GM10266 (cell line): ENCODE measurements around the gene C2CD3.

Source experiments
- DNase-seq: peaks from one replicate; pipeline ENCODE4 v3.0.0; 2012; ENCODE audit errors: extremely low spot score
- TF ChIP-seq, protein P1 (sequence below): IDR thresholded peaks from 2 replicates; pipeline ENCODE4 v1.5.1; 2012; ENCODE audit warnings: mild to moderate bottlenecking, low read depth; ENCODE audit not compliant: control insufficient read depth, insufficient read depth; ENCODE audit errors: missing control alignments

Gene C2CD3

DNA sequence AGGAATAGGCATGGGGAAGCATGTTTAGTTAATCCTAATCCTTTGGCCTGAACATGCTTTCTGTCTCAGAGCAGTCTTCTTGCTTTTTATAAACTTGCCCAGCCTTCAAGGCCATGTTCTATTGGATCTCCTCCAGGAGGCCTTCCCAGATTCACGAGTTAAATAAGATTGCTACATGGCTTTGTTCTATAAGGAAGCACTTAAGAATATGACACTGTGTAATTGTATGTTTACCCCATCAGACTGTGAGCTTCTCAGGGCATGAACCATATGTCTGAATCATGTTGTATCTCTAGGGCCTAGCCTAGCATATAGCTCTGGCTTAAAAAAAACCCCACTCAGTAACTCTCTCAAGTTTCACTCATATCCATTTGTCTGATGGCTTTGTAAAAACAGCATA lies 135.5 kb downstream of the C2CD3 start:
- no peak for DNase-seq
- TF ChIP-seq, protein P1, sequence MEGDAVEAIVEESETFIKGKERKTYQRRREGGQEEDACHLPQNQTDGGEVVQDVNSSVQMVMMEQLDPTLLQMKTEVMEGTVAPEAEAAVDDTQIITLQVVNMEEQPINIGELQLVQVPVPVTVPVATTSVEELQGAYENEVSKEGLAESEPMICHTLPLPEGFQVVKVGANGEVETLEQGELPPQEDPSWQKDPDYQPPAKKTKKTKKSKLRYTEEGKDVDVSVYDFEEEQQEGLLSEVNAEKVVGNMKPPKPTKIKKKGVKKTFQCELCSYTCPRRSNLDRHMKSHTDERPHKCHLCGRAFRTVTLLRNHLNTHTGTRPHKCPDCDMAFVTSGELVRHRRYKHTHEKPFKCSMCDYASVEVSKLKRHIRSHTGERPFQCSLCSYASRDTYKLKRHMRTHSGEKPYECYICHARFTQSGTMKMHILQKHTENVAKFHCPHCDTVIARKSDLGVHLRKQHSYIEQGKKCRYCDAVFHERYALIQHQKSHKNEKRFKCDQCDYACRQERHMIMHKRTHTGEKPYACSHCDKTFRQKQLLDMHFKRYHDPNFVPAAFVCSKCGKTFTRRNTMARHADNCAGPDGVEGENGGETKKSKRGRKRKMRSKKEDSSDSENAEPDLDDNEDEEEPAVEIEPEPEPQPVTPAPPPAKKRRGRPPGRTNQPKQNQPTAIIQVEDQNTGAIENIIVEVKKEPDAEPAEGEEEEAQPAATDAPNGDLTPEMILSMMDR = no peak

DNA sequence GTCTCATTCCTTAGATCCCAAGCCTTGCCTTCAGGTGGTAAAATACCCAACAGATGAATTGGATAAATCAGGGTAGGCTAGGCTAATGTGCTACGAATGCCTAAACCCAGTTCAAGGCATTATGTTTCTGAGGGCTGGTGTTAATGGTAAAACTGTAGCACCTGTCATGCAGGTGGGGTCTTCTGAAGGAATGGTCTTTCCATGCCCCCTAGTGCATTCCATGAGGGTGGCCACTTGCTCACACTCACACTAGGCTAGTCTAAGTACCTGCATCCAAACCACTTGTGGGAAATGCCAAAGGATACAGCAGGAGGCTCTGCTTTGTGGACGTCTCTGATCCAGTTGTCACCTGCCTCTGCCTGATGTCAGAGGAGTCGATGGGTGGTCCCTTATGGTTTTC lies 137.8 kb downstream of the C2CD3 start:
- DNase-seq = no peak
- TF ChIP-seq, protein P1 = no peak

DNA sequence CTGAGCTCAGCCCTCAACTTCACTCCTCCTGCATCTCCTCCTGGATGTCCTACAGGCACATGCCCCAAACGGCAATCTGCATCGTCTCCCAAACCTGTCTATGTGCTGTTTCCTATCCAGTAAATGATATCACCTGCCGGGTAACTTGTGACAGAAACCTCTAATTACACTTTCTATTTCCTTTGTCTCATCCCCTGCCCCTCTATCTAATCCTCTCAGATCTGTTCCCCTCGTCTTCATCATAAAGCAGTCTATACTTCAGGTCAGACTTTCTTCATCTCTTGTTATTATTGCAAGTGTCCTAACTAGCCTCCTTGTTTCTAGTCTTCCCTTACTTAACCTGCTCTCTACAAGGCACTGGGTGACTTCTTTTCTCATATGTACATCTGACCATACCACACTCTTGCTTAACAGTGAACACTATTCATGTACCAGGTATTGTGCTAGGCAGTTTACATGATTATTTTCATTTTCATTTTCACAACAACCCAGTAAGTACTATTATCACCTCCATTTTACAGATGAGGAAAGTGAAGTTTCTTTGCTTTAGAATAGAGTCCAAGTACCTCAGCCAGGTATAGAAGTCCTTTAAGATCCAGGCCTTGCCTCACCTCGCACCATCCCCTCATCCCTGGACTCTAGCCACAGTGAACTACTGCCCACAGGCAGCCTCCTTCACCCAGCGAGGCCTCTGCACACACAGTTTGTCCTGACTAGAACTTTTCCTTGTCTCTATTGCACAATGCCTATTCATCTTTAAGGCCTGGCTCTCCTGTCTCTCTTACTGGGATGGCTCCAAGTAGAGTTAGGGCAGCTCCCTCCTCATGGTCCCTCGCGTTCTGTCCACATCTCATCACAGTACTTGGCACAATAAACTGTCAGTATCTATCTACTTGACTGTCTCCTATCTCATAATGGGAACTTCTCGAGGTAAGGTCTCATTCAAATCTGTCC lies 139.8 kb downstream of the C2CD3 start:
- DNase-seq = no peak
- TF ChIP-seq, protein P1 = no peak

DNA sequence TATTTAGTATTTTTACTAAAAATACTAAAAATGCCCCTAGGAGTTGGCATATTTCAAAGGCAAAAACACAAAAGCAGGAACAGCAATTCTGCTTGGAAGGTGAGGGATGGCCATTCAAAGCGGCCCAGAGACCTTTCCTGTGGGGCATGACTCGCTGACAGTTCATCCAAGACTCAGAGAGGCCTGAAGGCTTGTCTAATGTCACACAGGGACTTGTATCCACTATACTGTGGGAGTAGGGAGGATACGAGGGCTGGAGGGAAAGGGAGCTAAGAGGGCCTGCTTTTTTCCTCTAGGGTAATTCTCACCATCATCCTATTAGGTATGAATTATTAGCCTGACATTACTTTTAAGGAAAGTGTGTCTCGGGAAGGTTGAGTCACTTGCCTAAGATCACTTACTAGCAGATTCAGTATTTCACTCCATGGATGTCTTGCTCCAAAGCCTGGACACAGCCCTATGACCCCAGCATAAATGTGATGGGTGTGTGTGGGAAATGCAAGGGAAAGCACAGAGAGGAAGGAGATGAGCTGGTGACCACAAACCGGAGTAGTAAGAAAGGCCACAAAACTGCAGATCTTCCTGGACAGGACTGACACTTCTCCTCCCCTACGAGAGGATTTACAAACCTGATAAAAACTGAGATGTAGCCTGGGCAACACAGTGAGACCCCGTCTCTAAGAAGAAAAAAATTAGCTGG lies 145.2 kb downstream of the C2CD3 start:
- TF ChIP-seq, protein P1 = no peak
- no peak for DNase-seq

DNA sequence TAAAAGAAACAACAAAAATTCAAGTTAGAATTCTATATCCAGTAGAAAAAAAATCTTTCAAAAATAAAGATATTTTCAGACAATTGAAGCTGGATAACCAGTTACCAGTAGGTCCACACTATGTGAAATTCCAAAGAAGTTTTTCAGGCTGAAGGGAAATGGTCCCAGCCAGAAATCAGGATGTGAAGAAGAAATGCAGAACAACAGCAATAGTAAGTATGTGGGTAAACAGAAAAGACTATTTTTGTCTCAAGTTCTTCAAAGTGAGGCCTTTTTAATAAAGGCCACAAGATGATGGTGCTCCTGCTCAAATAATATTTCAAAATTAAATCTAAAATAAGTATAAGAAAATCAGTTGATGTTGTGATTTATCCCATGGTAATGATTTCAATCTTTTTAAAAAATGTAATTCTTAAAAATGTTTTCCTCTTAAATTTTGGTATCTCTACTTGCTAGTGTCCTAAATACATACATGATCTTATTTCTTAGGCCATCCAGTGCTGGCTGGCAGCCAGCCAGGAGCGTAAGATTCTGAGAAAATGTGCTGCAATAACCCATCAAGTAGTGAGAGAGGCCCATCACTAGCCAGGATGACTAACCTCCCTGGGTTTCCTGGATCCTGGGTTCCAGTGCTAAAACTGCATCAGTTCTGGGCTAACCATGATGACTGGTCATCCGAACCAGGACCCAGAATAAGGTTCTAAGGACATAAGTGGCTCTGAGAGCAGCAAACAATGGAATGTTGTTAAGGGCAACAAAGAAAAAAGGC lies 146.4 kb downstream of the C2CD3 start:
- no peak for DNase-seq
- TF ChIP-seq, protein P1 = no peak

DNA sequence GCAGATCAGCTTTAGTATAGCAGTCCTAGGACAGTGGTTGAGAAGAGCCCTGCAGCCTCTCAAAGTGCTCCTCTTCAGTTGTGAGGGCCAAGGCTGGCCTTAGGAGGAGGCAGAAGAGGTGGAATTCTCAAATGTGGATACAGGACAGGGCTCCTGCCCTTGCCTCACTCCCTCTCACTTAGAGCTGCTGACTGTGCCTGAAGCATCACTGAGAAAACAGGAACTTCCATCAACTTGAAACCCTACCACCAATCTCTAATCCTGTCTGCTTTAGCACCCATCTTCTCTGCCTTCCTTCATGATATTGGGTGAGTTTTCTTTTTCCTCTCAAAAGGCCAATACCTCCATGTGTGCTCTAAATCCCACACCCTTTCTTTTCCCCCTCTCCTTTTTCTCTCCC lies 147.5 kb downstream of the C2CD3 start:
- TF ChIP-seq, protein P1 = no peak
- no peak for DNase-seq
